Cardiac muscle cell (in vitro differentiated cells and primary cell): ENCODE data around the gene RIC3. TPM values are rescaled to one million over a fixed set of nuclear protein-coding genes. Genes with fewer than 3 reads are reported as not detected.

Experiments
- DNase-seq, 2 donors: peaks; one replicate each; pipeline versions ENCODE4 v3.0.0 to v3.0.0-alpha.2; 2010 to 2017; ENCODE audit warnings: low read depth in 1 of 2, low spot score in 1 of 2
- H3K27ac ChIP-seq: fragments of 200-600 bp; sonication (generic); 2 replicates; pipeline ENCODE4 v1.5.1; 2016
- H3K27me3 ChIP-seq: fragments of 200-600 bp; sonication (generic); 2 replicates; pipeline ENCODE4 v1.6.0; 2016; ENCODE audit warnings: control low read depth
- H3K36me3 ChIP-seq: fragments of 200-600 bp; sonication (generic); 2 replicates; pipeline ENCODE4 v1.5.1; 2016; ENCODE audit warnings: control low read depth
- H3K4me1 ChIP-seq: fragments of 200-600 bp; sonication (generic); 2 replicates; pipeline ENCODE4 v1.8.1; 2017; ENCODE audit warnings: low read depth, mild to moderate bottlenecking, mixed run types
- H3K4me3 ChIP-seq: fragments of 200-600 bp; sonication (generic); 2 replicates; pipeline ENCODE4 v1.5.1; 2016; ENCODE audit warnings: mild to moderate bottlenecking
- H3K9me3 ChIP-seq: fragments of 200-600 bp; sonication (generic); 2 replicates; pipeline ENCODE4 v1.5.1; 2017; ENCODE audit warnings: low read depth, mild to moderate bottlenecking, control low read depth
- CTCF ChIP-seq: IDR thresholded peaks from 2 replicates; pipeline ENCODE4 v1.5.1; 2012; ENCODE audit warnings: low read depth, mild to moderate bottlenecking, low read length
- polyA plus RNA-seq: library from polyadenylated mRNA; unstranded; fragments of >200 nt; fragmentation: Nextera tagmentation; extraction: Ambion mirVana; gene quantifications from 2 replicates; pipeline ENCODE4 v1.2.1, GENCODE V29; 2016
- total RNA-seq: library from RNA; depleted of rRNA; stranded (reverse); fragments of >200 nt; gene quantifications from 2 replicates; pipeline ENCODE4 v1.2.3, GENCODE V29; 2016

Gene RIC3
- total and polyA plus RNA-seq, 2 experiments from 2014 or later: 14.3 to 22.1 TPM

GRCh38 chr11:8061555-8062428 lies 107.0 kb downstream of the RIC3 start:
- Histone ChIP-seq H3K36me3 (no peaks in the 10 kb centered on the region), H3K4me3 (no peak overlapping the region), H3K4me1 (no peaks in the 10 kb centered on the region), H3K9me3 (no peaks in the 10 kb centered on the region), H3K27me3 (no peaks in the 10 kb centered on the region), H3K27ac (no peak overlapping the region)
- TF ChIP-seq CTCF: no peak
- DNase-seq: no peak

- H3K27ac ChIP-seq: no peak overlapping the region
- TF ChIP-seq CTCF: no peak
These were observed 107.8 kb downstream of the RIC3 start for GRCh38 chr11:8060801-8061554.

GRCh38 chr11:8060146-8060719 lies 108.6 kb downstream of the RIC3 start:
- Histone ChIP-seq H3K36me3 (no peaks in the 10 kb centered on the region), H3K27ac (no peak overlapping the region), H3K27me3 (no peaks in the 10 kb centered on the region), H3K9me3 (no peaks in the 10 kb centered on the region), H3K4me1 (no peaks in the 10 kb centered on the region), H3K4me3 (no peak overlapping the region)
- DNase-seq: no peak
- no peak for TF ChIP-seq CTCF

More at GRCh38 chr11:8060801-8061554, 107.8 kb downstream of the RIC3 start:
- no peaks in the 10 kb centered on the region for H3K36me3 ChIP-seq
- H3K27me3 ChIP-seq: no peaks in the 10 kb centered on the region
- DNase-seq: peak in 1 of 2 donors; percentile 59
- H3K9me3 ChIP-seq: no peaks in the 10 kb centered on the region
- H3K4me1 ChIP-seq: no peaks in the 10 kb centered on the region
- H3K4me3 ChIP-seq: no peak overlapping the region

- Histone ChIP-seq H3K4me3 (no peak overlapping the region), H3K27me3 (no peaks in the 10 kb centered on the region), H3K27ac (no peak overlapping the region), H3K36me3 (no peaks in the 10 kb centered on the region), H3K9me3 (no peaks in the 10 kb centered on the region), H3K4me1 (no peaks in the 10 kb centered on the region)
- TF ChIP-seq CTCF: no peak
- DNase-seq: no peak
These were observed 109.2 kb downstream of the RIC3 start for GRCh38 chr11:8059571-8060011.

GRCh38 chr11:8059030-8059429 lies 109.8 kb downstream of the RIC3 start:
- H3K27ac ChIP-seq: no peak overlapping the region
- DNase-seq: no peak
- no peak for TF ChIP-seq CTCF

More at GRCh38 chr11:8059030-8059429, 109.8 kb downstream of the RIC3 start:
- no peaks in the 10 kb centered on the region for H3K9me3 ChIP-seq
- no peak overlapping the region for H3K4me3 ChIP-seq
- H3K4me1 ChIP-seq: no peaks in the 10 kb centered on the region
- H3K36me3 ChIP-seq: no peaks in the 10 kb centered on the region
- no peaks in the 10 kb centered on the region for H3K27me3 ChIP-seq
